ENCODE data around the gene CASK.

DNA sequence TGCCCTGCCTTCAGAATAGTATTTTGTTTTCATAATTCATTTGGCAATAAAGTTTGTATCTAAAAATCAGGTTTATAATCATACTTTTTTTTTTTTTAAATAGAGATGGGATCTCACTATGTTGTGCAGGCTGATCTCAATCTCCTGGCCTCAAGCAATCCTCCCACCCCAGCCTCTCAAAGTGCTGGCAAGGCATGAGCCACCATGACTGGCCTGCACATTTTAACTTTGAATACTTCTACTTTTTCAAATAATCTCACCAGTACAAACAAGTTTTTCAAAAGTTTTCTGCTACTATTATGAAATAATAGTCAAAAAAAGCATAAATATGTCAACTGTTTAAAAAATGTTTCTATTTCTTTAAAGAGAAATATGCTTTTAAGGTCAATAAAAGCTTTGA is 304.1 kb downstream of the CASK start:
- TF ChIP-seq, protein P1, sequence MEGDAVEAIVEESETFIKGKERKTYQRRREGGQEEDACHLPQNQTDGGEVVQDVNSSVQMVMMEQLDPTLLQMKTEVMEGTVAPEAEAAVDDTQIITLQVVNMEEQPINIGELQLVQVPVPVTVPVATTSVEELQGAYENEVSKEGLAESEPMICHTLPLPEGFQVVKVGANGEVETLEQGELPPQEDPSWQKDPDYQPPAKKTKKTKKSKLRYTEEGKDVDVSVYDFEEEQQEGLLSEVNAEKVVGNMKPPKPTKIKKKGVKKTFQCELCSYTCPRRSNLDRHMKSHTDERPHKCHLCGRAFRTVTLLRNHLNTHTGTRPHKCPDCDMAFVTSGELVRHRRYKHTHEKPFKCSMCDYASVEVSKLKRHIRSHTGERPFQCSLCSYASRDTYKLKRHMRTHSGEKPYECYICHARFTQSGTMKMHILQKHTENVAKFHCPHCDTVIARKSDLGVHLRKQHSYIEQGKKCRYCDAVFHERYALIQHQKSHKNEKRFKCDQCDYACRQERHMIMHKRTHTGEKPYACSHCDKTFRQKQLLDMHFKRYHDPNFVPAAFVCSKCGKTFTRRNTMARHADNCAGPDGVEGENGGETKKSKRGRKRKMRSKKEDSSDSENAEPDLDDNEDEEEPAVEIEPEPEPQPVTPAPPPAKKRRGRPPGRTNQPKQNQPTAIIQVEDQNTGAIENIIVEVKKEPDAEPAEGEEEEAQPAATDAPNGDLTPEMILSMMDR (IDR thresholded peaks at IDR 0.05; ENCODE audit: low read depth, low read length, poor library complexity, severe bottlenecking): no peak
- no peak for TF ChIP-seq EZH2phosphoT487 (IDR thresholded peaks at IDR 0.05; ENCODE audit: borderline replicate concordance, low read length)
